GM19328 (cell line): Measurements from ENCODE around the gene RGS3.

ENCODE experiments used
- ATAC-seq: cut with Tn5 transposase; IDR thresholded peaks from one replicate; pipeline ENCODE4 v1.9.1; 2021; ENCODE audit warnings: mild to moderate bottlenecking, moderate library complexity; ENCODE audit not compliant: unreplicated experiment

RGS3 gene

DNA sequence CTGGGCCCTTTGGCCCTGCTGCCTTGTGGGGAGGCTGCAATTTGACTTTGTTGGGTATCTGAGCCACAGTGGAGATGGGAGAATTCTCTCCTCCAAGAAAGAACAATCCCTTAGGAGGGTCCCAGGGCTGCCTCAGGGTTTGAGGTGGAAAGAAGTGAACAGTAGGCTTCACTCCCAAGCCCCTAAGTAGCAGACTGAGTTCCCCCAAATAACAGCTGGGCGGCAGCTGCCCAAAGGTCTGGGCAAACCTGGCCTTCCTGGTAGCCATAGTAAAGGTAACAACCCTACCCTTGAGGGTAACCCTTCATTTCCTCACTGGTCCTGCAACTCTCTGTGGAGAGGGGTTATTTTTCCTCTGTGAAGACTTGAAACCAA is 746 bp downstream of the RGS3 start:
- no peak for ATAC-seq

DNA sequence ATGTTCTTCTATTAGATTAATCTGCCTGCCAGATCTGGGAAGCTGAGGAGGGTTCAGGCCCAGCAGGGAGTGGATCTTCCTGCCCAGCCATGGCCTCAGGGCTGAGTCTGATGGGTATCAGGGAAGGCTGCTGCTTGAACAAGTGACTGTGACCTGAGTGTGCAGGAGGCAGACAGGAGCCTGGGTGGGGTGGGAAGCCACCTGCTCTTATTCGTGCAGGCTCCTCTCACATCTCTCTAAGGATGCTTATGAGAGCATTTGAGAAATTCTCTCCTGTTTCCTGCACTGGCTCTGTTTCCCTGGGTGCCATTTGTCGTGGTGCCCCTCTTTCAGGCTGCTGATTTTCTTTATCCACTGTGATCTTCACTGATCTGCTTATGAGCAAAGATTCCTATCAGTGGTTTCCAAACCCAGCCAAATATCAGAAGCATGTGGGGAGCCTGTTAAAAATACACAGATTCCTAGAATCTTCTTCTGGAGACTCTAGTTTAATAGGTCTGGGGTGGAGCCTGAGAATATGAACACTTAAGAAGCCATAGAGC is 2.1 kb downstream of the RGS3 start:
- no peak for ATAC-seq

DNA sequence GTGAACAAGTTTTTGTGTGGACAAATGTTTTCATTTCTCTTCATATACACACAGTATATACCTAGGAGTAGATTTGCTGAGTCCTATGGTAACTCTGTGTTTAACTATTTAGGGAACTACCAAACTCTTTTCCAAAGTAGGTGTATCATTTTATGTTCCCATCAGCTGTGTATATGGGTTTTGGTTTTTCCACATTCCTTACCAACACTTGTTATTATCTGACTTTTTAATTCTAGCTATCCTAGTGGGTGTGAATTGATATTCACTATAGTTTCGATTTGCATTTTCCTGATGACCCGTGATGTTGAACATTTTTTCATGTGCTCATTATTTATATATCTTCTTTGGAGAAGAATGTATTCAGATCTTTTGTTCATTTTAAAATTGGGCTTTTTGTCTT is 3.7 kb downstream of the RGS3 start:
- ATAC-seq = no peak

DNA sequence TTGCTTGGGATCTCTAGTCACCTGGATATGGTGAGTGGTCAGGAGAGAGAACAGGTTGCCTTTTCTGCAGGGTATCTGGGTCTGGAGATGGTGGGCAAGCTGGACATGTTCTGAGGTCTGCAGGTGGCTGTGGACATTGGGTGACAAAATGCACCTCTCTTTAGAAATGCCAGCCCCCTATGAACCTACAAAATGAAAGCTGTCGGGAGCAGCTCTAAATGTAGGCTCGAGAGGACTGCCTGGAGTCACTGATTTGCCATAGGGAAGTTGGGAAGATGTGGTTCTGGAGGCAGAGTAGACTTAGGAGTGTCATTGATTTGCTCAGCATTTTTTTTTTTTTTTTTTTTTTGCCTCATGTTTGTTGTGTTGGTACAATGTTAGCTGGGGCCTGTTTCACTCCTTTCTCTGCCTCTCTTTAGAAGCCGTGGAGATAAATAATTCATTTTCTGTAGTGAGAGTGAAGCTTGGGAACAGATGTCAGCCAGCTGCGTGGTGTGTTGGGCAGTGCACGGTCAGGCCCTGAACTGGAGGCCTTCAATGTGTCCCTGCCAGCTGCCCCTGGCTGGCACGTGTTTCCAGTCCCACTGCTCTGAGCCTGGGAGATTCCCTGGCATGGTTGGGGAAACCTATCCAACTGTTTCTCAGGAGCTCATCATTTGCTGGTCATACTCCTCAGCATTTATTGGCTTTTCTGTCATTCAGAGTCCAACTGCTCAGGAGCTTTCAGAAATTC is 5.4 kb downstream of the RGS3 start:
- ATAC-seq = no peak

DNA sequence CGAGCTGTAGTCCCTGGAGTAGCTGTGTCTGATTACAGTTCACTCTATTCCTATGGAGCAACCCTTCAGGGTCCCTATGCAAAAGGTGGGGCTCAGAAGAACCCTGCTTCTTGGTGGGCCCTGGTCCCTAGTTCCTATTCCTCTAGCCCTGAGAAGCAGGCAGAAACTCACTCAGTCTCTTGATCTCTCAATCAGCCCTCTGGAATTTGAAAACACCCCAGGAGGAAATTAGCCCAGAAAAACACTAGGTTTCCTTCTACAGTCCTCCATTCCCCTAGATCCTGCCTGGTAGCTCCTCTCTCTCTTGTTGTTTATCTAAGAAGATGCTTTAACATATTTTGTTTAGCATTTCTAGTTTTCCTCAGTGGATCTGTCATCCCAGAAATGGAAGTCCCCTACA is 7.6 kb downstream of the RGS3 start:
- no peak for ATAC-seq

DNA sequence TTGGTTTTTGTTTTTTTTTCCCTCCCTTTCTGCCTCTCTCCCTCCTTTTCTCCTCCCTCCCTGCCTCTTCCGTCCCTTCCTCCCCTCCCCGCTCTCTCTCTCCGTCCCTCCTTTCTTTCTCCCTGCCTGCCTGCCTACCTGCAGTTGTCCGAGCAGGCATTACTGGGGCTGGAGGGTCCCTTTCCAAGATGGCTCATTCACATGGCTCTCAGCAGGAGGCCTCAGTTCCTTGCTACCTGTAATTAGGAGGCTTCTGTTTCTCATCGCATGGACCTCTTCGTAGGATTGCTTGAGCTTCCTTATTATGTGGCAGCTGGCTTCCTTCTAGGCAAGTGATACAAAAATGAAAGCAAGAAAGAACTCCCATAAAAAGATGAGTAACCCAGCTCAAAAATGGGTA is 8.0 kb downstream of the RGS3 start:
- no peak for ATAC-seq

DNA sequence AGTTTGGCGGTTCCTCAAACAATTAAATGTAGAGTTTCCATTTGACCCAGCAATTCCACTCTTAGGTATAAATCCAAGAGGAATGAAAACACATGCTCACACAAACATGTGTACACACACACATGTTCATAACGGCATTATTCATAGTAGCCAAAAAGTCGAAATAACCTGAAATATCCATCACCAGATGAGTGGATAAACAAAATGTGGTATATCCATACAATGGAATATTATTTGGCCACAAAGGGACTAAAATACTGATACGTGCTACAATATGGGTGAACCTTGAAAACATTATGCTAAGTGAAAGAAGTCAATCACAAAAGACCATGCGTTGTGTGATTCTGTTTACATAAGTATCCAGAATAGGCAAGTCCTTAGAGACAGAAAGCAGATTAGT is 8.7 kb downstream of the RGS3 start:
- no peak for ATAC-seq

DNA sequence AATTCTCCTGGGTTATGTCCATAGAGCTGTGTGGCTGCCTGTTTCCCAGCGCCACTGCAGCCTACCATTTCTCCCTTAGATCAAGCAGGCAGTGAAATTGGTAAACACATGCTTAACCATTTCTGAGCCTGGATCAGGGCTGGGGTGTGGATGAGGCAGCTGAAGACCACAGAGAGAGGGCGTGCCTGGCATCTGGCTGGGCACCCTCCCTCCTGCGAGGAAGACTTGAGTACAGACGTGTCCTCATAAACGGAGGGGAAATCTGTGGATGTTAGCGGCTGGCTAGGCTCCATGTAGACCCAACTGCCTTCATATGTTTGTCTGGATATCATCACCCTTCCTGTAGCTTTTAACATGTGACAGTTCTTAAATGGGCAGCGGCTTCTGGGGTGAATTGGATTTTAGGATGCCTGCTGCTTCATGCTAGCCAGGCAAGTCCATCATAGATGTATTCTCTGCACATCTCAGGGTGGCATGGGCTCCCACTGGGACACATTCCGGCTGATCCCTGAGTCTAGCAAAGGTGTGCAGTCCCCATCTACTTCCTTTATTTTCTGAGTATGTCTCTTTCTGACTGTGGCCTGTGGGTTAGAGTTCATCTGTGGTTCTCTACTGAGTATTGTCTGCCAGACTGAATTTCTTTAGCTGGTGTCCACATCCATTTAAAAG is 11.0 kb downstream of the RGS3 start:
- no peak for ATAC-seq

DNA sequence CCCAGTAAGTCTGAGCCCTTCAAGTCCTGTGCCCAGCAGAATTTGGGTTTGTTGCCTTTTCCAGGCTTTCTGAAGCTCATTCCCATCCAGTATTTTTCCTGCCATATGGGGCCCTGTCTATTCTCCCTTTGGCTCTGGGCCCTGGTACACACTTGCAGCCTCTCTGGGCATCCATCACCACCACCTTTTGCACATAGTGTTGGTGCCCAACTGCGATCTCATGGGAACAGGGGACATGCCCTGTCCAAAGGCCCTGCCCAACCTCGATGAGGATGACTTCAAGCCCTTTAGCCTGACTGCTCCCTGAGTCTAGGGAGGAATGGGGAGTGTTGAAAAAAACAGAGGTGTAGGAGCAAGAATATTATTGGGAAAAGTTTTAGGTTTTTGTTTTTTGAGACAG is 11.5 kb downstream of the RGS3 start:
- ATAC-seq = no peak

DNA sequence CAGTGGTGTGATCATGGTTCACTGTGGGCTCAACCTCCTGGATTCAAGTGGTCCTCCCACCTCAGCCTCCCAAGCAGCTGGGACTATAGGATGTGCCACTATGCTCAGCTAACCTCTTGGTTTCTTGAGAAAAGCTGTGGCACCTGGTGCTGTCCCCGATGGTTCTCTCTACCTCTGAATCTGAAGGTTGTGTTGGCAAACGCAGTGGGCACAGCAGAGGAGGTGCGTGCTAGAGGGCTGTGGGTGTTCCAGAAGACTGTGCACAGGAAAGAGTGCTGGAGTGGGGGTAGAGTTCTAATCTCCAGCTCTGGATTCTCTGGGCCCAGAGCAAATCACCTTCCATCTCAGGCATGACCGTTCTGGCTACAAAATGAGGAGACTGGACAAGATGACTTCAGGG is 12.5 kb downstream of the RGS3 start:
- ATAC-seq = no peak

DNA sequence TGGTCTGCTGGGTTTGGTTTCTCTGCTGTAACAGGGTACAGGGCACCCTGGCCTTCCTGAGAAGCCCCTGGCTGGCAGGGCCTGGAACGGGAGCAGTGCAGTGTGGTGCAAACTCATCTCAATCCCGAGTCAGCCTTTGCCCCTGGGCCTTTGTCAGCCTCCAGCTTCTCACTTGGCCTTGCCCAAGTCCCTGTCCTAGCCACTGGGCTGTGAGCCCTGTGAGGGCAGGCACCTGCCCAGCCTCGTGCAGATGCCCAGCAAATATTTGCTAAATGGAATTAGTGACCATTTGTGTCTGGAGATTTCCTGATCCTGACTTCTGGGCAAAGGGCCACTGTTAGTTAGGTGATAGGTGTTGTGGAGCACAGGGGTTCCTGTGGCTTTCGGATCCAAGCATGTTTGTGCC is 13.0 kb downstream of the RGS3 start:
- ATAC-seq = no peak

DNA sequence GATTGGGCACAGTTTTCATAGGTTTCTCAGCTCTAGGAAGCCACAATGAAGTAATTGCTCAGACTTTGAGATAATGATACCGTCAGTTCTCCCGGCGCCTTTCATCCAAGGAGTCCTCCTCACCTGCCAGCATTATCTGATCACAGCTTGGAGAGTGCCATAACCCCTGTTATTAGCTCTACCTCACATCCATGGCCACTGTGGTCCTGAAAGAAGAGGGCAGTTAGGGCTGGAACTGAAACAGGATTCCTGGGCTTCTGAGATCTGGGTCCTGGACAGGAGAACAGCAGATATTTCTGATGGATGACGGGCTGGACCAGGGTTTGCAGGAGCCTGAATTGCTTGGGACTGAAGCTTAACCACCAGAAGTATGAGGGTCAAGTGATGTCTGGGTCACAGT is 13.5 kb downstream of the RGS3 start:
- ATAC-seq = no peak

DNA sequence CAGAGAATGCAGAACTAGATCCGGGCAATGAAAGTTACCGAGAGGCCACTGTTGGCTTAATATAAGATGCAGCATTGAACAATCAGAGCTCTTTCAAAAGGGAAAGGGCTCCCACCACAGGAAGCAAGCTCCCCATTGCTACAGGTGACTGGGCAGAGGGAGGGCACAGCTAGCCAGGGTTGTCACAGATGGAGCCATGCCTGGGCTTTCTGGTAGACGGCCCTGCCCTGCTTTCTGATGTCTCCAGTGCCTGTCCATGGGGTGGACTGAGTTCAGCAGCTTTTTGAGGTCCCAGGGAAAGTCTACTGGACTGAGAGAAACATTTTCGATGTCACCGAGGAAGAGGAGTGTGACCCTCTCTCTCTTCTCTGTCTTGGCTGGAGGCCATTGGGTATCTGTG is 14.1 kb downstream of the RGS3 start:
- ATAC-seq = no peak

DNA sequence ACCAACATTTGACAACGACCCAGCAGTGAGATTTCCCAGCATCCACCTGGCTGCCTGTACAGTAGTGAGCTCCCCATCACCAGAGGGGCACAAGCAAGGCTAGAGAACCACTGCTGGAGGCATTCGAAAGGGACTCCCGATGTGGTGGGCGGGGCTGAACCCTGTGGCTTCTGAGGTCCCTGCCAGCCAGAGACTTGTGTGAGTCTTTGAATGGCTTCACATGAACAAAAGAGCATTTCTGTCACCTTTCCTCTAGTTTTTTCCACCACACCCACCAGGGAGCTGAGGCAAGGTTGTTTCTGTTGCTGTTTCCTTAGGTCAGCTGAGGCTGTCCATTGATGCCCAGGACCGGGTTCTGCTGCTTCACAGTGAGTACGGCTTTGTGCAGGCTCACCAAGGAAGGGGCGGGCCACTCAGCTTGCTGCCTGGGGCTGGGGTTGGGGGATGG is 15.7 kb downstream of the RGS3 start:
- ATAC-seq = no peak

DNA sequence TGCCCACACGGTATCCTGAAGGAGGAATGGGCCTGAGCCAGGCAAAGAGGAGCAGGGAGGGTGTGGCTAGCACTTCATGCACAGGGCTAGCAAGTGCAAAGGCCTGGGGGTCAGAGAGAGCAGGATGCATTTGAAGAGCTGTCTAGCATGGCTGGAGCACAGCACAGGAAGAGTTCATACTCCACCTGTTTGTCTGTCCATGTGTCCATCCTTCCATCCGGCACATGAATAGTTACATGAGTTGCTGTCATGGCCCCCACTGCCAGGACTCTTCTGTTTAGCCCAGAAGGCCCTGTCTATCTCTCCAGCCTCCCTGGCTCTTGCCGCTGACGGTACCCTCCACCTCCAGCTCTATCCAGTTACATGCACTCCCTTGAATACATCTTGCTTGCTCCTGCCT is 17.1 kb downstream of the RGS3 start:
- ATAC-seq = no peak

DNA sequence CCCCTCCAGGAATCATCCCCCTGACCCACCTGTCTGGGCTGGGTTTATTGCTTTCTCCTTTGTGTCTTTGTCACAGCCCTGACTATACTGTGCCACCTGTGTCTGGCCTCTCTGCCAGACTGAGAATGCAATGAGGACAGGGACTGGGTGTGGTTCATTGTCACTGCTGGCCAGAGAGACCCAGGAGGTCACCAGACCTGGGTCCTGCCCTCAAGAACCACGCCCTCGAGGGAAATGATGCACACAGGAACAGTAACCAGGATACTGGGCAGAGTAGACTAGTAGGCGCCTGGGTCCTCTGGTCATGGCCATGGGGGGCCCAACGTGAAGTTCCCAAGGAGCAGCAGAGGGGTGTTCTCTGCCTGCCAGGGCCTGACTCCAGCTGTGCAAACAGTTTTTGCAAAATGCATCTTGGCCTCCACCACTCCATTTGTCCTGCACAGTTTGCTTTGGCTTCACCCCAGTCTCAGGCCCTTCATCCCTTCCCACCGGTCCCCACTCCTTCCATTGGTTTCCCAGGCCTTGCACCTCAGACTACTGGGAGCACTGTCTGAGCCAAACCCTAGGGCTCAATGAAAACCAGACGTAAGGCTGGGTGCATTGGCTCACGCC is 17.8 kb downstream of the RGS3 start:
- ATAC-seq = no peak

DNA sequence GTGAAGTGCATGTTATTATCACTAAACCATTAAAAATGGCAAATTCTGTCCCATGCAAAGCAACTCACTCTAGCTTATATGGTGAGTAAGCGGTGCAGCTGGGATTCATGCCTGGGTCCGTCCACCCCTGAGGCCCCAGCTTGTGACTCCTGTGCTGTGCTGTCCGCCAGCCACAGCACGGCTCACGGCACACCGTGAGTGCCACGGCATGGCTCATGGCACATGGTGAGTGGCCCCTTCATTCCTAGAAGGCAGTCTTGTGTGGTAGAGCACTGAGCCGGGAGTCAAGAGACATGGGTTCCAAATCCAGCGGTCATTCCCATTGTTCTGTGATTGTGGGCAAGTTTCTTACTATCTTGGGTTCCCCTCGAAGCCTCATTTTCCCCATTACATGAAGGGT is 18.8 kb downstream of the RGS3 start:
- no peak for ATAC-seq

DNA sequence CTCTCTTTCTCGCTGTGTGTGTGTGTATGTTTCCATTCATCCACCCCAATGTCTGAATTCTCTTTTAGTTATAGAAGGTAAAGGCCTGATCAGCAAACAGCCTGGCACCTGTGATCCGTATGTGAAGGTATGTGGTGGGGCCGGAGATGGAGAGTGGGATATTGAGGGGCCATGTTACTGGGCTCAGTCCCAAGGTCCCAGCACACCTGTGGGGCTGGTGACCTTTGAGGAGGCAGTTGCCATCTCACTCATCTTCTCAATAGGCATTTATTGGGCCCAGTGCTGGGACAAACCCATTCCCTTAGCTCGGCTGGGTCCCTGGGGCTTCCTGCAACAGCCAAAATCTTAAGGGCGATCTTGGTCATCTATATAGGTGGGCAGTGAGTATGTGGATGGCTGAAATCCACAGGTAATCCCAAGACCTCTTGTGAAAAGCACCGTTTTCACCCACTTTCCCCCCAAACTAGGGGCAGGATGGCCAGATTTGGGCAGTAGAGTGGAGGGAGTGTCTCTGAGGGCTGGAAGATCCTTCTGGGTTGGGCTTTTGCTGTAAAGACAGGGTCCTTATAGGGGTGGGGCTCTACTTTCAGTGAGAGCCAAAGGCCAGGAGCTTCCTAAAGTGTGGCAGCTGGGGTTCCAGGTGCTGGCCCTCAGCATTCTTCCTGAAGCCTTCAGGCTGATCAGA is 19.6 kb downstream of the RGS3 start:
- ATAC-seq = no peak

DNA sequence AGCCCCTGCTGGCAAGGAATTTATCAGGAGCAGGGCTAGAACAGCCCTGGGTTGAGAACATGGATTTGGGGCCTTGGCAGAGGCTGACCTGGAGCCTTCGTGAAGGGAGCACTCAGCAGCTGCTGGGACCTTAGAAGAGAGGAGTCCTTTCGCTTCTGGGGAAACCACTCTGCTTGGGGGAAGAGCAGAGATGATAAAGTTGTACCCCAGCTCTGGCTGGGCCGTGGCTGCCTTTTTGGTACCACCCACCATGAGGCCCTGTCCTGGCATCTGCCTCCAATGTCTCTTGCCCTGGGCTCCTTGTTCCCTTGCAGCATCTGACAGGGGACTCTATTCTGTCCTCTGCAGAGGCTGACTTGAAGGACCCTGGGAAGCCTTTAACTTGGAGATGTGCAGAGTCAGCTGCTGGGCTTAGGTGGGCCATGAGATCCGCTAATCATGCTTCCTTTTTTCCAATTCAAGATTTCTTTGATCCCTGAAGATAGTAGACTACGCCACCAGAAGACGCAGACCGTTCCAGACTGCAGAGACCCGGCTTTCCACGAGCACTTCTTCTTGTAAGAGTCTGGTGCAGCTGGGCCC is 20.2 kb downstream of the RGS3 start:
- no peak for ATAC-seq

DNA sequence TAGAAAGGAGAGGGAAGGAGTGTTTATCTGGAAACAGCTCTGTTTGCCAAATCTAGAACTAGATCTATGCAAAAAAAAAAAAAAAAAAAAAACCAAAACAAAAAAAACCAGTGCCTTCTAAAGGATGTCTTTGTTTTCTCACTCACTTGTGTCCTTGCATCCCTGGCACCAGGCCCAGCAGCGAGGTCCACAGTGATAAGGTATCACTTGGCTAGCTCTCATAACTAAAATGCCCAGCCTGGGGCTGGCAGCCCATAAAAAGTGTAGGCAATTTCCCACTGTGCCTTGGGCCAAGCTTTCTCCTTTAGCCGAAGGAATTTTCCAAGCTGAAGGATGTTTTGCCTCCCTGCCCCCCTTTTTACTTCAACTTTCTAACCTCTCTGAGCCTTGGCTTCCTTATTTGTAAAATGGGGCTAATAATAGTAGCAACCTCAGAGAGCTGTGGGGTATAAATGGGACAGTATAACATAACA is 20.8 kb downstream of the RGS3 start:
- no peak for ATAC-seq

DNA sequence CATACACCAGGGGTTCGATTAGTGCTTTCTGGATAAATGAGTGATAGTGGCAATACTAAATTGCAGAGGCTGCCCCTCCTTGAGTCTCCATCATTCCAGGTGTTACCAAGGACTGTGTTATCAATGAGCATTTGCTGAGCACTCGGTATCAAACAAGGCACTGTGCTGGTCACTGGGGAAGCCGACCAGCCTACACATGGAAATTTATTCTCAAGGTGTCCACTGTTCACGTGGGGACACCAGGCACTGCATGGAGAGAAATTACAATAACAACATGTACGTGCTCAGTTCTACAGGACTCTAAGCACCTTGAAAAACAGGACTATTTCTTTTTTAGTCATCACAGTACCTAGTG is 22.2 kb downstream of the RGS3 start:
- ATAC-seq = no peak
